Activated effector memory CD4-positive, alpha-beta T cell treated with anti-CD3 and anti-CD28 coated beads, Interleukin-2, amount 50 U/mL, for 16 hours (primary cell): ENCODE measurements around the gene LILRA6.
"Not testable (repeated sequence)": the region's sequence is repeated elsewhere in the genome, so short reads cannot be mapped to it uniquely, and the experiment has no call there.

Source experiments
- DNase-seq: peaks from one replicate; pipeline ENCODE4 v3.0.0-alpha.2; 2020

The LILRA6 gene

DNA sequence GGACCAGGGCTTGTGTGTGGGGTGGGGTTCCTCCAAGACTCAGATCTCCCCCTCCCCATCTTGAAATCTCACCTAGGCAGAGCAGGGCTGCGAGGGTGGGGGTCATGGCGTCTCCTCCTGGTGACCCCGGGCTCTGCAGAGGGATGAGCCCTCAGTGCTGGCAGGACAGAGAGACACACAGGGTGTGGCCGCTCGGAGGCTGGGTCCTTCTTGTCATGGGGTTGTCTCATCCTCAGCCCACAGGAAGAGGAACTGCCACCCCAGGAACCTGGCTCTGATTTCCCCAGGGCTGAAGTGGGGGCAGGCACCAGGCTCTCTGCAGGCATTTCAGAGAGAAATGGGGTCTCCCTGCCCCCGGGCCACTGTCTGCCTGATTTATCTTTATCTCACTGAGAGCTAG is at the start of gene LILRA6:
TSS of gene LILRA6 (minus strand) at position 145 of the 400 bp plus-strand sequence.
- DNase-seq, result not testable (repeated sequence)

DNA sequence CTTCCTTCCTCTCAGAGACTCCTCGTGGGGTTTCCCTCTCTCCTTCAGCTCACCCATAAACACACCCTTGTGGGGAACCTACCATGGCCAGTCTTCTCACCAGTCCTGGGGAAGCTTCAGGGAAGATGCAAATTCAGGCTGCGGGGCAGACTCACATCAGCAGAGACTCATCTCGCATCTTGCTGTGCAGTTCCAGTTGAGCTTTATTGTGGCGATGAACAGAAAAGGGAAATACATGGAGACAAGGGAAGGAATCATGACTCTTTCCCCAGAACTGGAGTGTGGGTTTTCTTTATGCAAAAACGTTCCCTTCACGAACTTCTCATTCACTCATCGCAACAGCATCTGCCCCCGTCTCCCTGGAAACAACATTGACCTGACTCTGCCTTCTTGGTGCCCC is 46.6 kb upstream of the LILRA6 start:
- not testable (repeated sequence) for DNase-seq

DNA sequence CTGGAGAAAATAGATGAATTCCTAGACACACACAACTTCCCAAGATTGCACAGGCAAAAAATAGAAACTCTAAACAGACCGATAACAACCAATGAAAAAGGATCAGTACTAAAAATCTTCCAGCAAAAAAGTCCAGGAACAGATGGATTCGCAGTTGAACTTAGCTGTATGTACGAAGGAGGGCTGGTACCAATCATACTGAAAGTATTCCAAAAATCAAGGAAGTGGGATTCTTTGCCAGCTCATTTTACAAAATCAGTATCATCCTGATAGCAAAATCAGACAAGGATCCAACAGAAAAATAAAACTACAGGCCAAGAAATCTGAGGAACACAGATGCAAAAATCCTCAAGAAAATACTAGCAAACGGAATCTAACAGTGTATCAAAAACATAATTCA is 44.9 kb upstream of the LILRA6 start:
- DNase-seq, result no peak

DNA sequence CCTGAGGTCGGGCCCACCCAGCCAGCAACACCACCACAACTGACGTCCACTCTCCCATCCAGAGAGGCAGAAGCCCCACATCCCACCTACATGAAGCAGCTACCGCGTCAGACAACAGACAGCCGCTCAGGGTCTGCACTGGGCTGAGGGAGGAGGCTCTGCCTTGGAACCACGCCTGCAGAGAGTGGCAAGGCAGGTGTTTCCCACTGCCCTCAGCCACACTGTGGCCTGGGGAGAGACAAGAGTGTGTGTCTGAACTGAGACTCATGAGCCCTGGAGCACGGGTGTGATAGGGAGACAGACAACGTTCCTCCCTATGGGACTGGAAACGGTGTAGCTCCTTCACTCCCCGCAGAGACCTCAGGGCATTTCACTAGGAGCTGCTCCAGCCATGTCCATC is 43.7 kb upstream of the LILRA6 start:
- DNase-seq, result not testable (repeated sequence)

DNA sequence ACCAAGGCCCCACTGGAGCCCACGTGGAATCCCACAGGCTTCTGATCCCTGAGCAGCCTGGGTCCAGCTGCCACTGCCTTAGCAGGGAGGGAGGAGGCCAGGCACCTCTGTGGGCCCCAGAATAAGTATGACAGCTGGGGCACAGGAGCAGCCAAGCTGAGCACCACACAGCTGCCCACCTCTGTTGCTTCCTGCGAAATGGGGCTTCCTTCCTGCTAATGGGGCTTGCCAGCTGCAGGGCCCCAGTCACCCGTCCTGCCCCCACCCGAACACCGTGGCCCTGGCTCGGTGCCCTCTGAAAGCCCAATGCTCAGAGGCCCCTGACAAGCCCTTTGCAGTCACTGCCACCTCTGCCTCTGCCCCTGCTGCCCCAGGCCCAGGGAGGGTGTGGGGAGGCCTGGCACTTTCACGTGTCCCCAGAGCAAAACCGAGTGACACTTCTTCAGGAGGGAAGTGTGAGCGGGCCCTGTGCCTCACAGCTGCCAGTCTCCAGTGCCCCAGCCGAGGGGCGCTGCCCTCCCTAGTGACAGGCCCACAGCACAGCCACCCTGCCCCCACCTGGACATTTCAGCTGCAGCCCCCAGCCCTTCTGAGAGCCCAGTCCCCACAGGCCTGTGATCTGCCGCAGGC is 43.0 kb upstream of the LILRA6 start:
- not testable (repeated sequence) for DNase-seq

DNA sequence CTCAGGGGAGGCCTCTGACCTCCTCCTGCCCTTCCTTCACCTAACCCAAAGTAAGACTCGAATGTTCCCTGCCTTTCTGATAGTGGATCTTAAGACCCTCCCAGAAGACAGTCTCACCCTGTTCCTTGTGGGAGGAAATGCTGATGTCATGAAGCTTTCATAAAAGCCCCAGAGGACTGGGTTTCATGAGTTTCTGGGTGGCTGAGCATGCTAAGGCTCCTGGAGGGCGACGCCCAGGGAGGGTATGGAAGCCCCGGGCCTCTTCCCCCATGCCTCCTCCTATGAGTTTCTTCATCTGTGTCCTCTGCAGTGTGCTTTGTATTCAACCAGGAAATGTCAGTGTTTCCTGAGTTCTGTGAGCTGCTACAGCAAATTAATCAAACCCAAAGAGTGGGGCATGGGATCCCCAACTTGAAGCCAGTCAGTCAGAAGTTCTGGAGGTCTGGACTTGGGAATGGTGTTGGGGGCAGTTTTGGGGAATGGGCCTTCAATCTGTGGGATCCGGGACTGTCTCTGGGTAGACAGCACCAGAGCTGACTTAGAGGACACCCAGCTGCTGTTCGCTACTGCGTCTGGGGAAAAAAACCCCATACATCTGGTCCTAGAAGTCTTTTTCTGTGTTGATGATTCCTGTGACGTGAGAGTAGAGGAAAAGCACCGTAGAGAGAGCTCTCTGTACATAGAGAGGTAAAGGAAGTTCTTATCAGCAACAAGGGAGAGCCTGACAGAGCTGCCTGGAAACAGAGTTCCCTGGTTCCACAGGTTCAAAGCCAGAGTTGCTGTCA is 40.3 kb upstream of the LILRA6 start:
- DNase-seq, result no peak

DNA sequence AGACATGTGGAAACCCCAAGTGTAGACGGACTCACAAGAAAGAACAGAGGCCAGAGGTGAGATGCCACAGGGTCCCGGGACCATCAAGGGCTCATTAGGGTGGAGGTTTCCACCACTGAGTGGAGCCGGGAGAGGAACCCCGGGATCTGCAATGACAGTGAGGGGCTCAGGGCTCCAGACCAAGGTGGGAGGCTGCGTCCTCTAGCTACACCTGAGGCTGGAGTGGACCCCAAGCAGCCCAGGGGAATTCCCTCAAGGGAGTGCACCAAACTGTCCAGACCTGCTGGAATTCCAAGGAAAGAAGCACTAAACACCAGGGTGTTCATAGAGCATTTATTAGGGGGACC is 39.1 kb upstream of the LILRA6 start:
- not testable (repeated sequence) for DNase-seq

DNA sequence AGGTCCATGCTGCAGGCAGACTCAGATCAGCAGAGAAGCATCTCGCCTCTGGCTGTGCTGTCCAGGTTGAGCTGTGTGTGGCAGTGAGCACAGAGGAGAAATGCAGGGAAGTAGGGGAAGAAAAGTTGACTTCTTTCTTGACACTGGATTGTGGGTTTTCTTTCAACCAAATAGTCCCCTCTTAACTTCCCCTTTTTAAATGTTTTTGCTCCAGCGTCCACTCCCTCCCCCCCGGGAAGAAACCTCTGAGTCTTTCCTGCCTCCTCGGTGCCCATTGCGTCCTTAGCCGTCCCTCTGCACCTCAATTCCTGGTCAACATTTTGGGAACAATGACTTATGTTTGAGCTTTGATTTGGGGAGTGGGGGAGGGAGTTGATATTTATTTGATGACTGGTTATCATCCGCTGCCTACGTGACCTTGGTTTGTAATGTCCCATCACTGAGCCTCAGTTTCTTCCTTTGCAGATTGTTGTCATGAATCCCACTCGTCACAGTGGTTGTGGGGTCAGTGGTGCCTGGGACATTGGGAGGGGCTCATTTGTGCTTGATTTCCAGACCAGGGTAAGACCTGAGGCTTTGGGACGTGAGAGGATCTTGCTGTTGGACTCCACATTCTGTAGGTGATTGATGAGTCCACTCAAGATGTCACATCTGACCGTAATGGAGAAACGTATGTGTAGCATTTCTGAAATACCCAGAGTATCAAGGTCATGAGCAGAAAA is 38.6 kb upstream of the LILRA6 start, which contains the start of gene LILRB2:
TSS of gene LILRB2 (minus strand) at position 104 of the 722 bp plus-strand sequence. CDS start 614 bp downstream, outside the sequence.
- DNase-seq, result no peak

DNA sequence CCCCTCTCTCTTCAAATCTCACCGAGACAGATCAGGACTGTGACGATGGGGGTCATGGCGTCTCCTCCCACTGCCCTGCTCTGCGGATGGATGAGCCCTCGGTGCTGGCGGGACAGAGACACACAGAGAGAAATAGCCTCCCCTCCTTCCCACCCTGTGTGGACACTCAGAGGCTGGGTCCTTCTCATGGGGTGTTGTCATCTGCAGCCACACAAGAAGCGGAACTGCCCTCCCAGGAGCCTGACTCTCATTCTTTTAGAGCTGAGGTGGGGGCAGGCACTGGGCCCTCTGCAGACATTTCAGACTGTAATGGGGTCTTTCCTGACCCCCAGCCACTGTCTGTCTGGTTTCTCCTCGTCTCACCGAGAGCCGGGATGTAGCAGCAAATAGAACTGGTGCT is 37.9 kb upstream of the LILRA6 start:
- DNase-seq, result not testable (repeated sequence)

DNA sequence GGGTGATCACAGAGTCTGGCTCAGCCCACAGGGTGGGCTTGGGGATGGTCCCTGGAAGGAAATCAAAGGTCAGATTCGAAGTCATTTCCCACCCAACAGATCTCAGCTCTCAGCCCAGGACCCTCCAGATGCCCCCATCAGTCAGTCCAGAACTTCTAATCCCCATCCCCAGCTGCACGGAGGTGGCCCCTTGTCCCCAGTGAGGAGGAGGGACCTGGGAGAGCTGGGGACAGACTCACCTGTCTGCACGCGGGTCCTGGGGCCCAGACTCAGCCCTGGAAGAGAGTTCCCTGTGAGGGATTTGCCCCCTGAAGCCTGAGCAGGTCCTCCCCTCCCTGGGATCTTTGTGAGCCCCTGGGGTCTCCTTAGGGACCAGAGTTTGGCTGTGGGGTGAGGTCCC is 37.4 kb upstream of the LILRA6 start:
- not testable (repeated sequence) for DNase-seq

DNA sequence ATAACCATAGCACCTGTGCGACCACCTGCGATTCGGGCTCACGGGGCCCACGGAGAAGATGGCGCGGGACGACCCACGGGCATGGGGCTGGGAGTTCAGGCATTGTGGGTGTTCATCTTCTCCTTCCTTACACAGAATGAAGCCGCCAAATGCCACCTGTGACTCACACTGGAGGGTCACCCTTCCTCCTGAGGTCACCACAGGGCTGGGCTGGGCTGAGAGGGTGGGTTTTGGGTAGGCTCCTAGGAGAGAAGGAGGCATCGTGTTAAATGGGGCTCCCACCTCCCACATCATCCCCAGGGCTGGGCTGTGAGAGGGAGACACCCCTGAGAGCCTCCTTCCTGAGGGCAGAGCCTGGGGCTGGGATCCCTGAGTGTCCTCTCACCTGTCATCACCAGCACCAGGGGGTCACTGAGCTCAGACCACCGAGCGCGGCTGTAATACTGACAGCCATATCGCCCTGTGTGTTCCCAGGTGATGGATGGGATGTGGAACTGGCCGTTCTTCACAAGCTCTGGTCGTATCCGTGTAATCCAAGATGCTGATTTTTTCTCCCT is 36.9 kb upstream of the LILRA6 start:
- DNase-seq, result no peak

DNA sequence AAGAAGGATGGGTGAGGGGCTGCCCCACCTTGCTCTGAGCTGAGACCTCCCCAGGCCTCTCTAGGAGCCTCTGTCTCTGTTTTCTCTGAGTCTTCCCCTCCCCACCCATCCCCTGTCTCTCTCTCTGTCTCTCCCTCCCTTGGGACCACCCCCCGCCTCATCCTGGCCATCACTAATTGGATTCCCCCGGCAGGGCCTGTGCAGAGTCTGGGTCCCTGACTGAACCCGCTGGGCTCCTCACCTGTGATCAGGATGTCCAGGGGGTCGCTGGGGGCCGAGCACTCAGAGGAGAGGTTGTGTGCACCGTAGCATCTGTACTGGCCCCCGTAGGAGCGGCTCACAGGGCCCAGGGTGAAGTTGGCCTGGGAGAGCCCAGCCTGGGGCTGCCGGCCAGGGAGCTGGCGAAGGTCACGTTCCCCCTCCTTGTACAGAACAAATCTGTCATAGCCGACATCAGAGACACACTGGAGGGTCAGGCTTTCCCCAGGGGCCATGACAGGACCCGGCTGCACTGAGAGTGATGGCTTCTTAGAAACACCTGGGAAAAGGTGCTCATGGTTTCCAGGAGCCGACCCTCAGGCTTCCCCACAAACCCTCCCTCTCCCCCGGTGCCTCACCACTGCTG is 36.1 kb upstream of the LILRA6 start:
- DNase-seq, result not testable (repeated sequence)

DNA sequence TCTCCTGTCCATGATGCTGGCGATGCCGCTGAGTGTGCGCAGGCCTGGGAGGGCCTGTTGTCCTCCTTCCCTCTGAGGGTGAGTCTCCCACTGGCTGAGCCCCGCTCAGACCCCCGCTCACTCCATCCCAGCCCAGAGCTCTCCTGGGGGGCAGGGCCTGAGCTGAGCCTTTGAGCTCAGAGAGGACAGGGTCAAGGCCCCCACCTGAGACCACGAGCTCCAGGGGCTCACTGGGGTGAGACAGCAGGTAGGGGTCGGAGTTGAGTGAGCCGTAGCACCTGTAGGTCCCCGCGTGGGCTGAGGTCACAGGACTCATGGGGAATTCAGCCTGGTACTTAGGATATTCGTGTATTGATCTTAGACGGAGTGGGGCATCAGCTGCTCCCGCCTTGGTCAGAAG is 35.5 kb upstream of the LILRA6 start:
- not testable (repeated sequence) for DNase-seq

DNA sequence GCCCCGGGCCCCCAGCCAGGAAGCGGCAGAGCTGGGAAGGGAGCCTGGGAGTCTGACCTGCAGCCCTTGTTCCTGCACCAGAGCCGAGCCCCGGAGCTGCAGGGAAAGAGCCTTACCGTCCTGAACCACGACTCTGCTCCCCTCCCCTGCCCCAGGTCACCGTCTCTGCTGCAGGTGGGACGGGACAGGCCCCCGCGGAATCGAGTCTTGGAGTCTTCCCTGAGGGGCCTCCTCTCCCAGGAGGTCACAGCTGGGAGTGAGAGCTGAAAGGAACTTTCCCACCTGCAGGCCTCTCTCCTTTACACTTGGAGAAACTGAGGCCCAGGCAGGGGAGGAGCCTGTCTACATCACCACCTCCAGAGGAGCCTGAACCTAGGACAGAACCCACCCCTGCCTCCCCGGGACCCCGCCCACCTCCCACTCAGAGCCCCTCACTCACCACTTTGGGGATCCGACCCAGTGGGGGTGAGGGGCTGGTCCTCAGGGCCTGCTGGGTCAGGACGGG is 34.6 kb upstream of the LILRA6 start:
- not testable (repeated sequence) for DNase-seq

DNA sequence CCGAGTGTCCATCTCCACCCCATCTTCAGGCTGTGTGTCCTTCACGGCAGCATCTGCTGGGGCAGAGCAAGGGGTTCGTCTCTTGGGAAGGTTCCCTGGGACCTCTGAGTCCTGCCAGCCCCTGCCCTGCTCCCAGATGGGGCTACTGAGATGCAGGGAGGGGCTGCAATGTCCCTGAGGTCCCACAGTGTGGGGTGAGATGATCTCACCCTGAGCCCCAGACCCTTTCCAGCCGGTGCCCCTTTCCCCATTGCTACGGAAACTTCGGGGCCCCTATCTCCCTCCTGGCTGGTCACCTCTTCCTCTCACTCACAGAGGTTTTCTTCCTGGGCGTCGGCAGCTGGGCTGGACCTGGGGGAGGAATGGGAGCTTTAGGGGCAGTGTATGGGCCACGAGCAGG is 33.4 kb upstream of the LILRA6 start:
- DNase-seq, result no peak

DNA sequence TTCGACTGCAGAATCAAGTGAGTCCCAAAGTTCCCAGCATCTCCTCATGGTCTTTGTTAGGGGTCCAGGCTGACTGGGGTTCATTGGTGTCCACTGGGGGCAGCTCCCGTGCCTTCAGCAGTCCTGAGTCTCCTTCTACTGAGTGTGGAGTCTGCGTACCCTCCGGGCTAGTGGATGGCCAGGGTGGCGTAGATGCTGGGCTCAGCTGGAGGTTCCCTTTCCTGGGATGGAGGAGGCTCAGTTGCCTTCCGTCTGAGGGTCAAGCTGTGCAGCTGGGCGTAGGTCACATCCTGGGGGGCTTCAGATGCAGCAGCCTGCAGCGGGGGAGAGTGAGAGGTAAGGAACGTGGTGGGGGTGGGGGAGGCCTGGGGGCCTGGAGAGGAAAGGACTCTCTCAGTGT is 31.9 kb upstream of the LILRA6 start:
- not testable (repeated sequence) for DNase-seq

DNA sequence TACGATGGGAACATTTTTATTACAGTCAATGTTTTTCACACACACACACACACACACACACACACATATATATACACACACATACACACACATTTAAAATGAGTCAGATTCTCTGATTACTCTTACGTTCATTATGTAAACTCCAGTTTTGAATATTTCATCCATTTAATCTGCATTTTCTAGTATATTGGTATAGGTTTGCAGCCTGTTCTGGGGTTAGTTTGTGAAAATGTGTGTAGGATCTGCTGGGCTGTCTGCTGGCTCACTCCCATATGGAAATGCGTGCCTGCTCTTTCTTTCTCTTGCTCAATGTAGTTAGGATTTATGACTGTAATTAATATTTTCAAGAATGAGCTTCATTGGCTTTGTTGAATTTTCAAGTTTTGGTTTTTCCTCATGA is 31.2 kb upstream of the LILRA6 start:
- DNase-seq, result no peak

DNA sequence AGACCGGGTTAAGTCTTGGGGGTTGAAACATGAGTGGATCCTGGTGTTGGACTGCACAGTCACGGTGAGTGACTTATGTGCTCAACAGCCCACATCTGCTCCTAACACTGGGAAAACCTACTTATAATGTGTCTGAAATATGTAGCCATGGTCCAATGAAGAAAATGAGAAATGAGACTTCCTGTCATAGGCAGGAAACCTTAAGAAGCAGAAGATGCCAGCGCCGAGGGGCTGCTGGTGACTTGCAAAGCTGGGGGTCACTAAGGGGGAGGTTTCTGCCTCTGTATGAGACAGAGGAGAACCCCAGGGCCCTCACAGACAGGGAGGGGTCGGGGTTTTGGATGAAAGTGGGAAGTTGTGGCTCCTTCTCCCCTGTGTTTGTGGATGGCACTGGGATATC is 29.6 kb upstream of the LILRA6 start:
- DNase-seq, result not testable (repeated sequence)

DNA sequence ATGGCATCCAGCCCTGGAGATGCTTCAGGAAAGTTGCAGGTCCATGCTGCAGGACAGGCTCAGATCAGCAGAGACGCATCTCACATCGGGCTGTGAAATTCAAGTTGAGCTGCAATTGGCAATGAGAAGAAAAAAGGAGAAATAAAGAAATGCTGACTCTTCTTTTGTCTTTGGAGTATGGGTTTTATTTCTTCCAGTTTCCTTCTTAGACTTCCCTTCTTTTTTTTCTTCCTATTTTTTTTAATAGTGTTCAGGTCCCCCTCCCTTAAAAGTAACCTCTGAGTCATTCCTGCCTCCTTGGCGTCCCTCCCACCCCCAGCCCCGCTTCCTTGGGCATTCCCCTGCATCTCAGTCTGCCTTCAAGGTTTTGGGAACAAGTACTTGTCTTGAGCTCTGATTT is 29.0 kb upstream of the LILRA6 start:
- not testable (repeated sequence) for DNase-seq

DNA sequence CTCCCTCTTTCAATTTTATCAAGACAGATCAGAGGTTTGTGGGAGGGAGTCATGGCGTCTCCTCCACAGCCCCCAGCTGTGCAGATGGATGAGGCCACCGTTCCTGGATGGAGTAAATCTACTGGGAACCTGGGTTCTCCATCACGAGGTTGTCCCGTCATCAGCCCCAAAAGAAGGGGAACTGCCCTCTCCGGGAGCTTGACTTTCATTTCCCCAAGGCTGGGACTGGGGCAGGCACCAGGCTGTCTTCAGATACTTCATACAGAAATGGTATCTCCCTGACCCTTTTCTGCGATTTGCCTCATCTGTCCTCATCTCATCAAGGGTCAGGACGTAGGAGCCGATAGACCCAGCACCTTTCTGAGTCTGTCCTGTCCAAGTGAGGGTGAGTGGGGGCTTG is 28.5 kb upstream of the LILRA6 start:
- DNase-seq, result no peak

DNA sequence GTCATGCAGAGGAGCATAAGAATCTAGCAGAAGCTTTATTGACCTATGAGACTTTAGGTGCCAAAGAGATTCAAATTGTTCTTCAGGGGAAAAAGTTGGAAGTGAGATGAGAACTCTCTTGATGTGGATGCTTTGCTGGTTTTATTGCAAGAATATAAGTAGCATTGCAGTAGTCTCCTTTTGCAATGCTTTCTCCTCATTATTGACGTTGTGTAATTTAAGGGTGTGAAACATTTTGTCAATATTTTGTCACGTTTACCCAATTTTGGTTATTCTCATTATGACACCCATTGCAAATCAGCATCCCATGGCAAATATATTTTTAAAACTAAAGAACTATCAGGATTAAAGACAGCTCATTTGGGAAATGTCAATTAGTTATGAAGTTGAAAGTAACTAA is 26.3 kb upstream of the LILRA6 start:
- no peak for DNase-seq

DNA sequence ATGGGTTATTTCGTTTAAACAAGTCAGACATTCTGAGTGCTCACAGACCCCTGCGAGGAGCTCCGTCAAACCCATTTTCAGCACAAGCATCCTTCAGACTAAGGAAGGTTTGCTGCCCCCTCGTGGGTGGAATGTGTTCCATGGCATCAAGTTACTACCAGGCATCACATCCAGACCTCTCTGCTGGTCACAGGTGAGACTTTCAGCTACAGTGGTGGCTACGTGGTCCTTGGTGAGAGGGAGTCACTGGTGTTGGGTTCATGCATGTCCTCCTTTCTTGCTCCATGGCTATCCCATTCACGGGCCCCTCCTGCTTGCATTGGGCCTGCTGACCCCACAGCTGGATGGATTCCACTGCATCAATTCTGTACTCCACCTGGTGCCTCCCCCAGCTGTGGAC is 23.5 kb upstream of the LILRA6 start:
- peak; percentile 88 for DNase-seq

DNA sequence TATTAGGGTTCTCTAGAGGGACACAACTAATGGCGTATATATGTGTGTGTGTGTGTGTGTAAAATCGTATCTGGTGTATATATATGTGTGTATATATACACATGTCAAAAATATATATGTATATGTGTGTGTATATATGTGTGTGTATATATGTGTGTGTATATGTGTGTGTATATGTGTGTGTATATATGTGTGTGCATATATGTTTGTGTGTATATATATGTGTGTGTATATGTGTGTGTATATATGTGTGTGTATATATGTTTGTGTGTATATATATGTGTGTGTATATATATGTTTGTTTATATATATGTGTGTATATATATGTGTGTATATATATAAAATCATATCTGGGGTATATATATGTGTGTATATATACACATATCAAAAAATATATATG is 19.9 kb upstream of the LILRA6 start:
- no peak for DNase-seq
